22Rv1 (cell line): Measurements from ENCODE around the gene SERPINB6.

Experiments used
- CTCF ChIP-seq: fragments of 450-650 bp; IDR thresholded peaks from 2 replicates; pipeline ENCODE4 v1.5.1; 2017; ENCODE audit warnings: mild to moderate bottlenecking
- ZFX ChIP-seq: fragments of 450-650 bp; IDR thresholded peaks from 2 replicates; pipeline ENCODE4 v1.6.1; 2017; ENCODE audit warnings: antibody characterized with exemption, borderline replicate concordance

GRCh38 chr6:2915150-2915549, 56.2 kb downstream of the SERPINB6 start:
- TF ChIP-seq CTCF (no peak), ZFX (no peak)
